ENCODE results near the gene PPM1H.

The PPM1H gene

DNA sequence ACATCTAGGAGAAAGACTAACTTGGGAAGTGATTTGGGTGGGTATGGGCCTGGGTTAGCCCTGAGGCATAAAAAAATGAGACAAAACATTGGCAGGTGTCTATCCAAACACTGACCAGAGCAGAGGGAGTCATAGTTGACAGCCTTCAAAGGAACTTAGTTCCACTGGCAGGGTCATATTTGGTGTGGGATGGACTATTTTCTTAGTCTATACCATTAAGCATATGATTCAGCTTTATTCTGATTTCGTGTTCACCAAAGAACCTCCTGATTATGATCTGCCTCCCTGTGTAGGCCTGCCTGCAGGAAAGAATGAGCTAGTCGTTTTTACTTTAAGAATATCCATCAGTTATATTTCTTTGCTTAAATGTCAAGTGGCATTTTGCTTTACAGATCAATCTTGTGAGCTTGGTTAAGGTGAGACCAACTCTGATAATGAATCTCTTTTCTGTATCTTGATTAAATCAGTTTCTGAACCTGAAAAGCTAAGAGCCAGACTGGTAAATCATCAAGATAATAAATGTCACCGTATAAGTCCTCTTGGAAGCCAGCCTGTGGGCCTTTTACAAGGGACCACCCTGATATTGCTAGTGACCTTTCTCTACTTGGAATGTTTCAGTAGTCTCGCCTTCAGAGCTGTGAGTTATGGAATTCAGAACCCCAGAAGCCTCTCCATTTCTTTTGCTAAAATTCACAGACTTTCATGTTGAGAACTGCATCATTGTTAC, 285.4 kb downstream of the PPM1H start:
- H3K27ac ChIP-seq = no peak overlapping the region
- H3K4me3 ChIP-seq (ENCODE audit: low read depth in 1 of 2, low read length in 1 of 2) = no peak overlapping the region
- no peaks in the 10 kb centered on the region for H3K9me3 ChIP-seq
- TF ChIP-seq, protein P1, sequence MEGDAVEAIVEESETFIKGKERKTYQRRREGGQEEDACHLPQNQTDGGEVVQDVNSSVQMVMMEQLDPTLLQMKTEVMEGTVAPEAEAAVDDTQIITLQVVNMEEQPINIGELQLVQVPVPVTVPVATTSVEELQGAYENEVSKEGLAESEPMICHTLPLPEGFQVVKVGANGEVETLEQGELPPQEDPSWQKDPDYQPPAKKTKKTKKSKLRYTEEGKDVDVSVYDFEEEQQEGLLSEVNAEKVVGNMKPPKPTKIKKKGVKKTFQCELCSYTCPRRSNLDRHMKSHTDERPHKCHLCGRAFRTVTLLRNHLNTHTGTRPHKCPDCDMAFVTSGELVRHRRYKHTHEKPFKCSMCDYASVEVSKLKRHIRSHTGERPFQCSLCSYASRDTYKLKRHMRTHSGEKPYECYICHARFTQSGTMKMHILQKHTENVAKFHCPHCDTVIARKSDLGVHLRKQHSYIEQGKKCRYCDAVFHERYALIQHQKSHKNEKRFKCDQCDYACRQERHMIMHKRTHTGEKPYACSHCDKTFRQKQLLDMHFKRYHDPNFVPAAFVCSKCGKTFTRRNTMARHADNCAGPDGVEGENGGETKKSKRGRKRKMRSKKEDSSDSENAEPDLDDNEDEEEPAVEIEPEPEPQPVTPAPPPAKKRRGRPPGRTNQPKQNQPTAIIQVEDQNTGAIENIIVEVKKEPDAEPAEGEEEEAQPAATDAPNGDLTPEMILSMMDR (IDR thresholded peaks at IDR 0.05) = no peak
- peaks cover 0 to 1% of the 10 kb centered on the region in 2 experiments for H3K4me1 ChIP-seq (ENCODE audit: control insufficient read depth in 1 of 2, insufficient read depth in 1 of 2, low read depth in 1 of 2, low read length in 1 of 2)
- peaks cover 23% of the 10 kb centered on the region for H3K36me3 ChIP-seq
- no peaks in the 10 kb centered on the region for H3K27me3 ChIP-seq

DNA sequence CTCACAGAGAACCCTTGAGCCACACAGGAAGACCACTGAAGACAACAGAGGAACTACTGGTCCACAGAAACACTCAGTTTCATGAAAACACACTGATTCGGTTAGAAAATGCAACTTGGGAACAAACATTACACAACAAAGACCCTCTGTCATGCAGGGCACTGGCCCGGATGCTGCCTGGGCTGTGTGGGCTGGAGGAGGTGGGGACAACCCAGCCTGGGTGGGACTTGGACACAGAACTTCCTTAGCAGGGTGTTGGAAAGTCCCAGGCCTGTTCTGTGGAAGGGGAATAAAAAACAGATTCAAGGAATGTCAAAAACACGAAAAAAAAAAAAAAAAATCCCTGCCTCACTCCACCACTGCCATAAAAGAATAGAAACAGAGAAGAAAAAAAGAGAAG, 287.4 kb downstream of the PPM1H start:
- H3K27ac ChIP-seq = no peak overlapping the region
- H3K4me3 ChIP-seq (ENCODE audit: low read depth in 1 of 2, low read length in 1 of 2) = no peak overlapping the region
- TF ChIP-seq, protein P1 (IDR thresholded peaks at IDR 0.05) = no peak
- H3K27me3 ChIP-seq = no peaks in the 10 kb centered on the region
- peaks cover 23% of the 10 kb centered on the region for H3K36me3 ChIP-seq
- H3K9me3 ChIP-seq = no peaks in the 10 kb centered on the region
- H3K4me1 ChIP-seq (ENCODE audit: control insufficient read depth in 1 of 2, insufficient read depth in 1 of 2, low read depth in 1 of 2, low read length in 1 of 2) = no peaks in the 10 kb centered on the region

DNA sequence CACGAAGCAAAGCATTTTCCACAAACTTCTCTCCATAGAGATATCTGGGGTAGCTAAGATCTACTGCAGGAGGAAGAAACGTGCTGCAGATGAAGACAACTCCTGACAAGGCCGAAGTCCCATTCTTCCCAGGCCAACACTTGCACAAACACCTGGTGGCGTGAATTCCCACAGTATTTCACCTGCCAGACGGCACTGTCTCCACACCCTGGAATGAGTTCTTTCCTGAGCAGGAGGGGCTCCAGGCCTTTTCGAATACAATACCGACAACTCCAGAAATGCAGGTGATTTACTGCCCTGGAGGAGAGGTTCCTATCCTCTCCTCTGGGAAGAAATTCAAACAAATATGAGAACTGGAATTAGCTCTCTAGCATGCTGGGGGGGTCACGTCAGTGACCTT, 288.4 kb downstream of the PPM1H start:
- TF ChIP-seq, protein P1 (IDR thresholded peaks at IDR 0.05) = no peak
- no peaks in the 10 kb centered on the region for H3K4me1 ChIP-seq (ENCODE audit: control insufficient read depth in 1 of 2, insufficient read depth in 1 of 2, low read depth in 1 of 2, low read length in 1 of 2)
- H3K9me3 ChIP-seq = no peaks in the 10 kb centered on the region
- peaks cover 23% of the 10 kb centered on the region for H3K36me3 ChIP-seq
- H3K27ac ChIP-seq = no peak overlapping the region
- H3K4me3 ChIP-seq (ENCODE audit: low read depth in 1 of 2, low read length in 1 of 2) = no peak overlapping the region
- no peaks in the 10 kb centered on the region for H3K27me3 ChIP-seq

DNA sequence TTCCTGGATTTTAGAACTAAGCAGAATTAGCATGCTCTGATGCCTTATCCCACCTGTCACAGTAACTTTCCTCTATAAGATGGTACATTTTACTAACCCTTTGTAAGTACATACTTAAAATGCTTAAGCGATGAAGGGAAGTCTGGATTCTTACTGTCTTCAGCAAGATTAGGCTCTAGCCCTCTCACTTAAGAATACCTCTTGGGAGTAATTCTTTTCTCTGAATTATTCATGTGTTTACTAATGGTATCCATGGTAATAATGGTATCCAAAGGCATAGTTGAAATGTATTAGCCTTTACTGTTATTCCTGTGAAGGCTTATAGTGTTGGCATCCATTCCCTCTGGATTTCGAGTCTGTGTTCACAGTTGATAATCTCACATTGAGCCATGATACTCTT, 291.5 kb downstream of the PPM1H start:
- no peaks in the 10 kb centered on the region for H3K9me3 ChIP-seq
- H3K27ac ChIP-seq = no peak overlapping the region
- H3K36me3 ChIP-seq = peaks cover 22% of the 10 kb centered on the region
- TF ChIP-seq, protein P1 (IDR thresholded peaks at IDR 0.05) = no peak
- H3K27me3 ChIP-seq = no peaks in the 10 kb centered on the region
- no peak overlapping the region for H3K4me3 ChIP-seq (ENCODE audit: low read depth in 1 of 2, low read length in 1 of 2)
- H3K4me1 ChIP-seq (ENCODE audit: control insufficient read depth in 1 of 2, insufficient read depth in 1 of 2, low read depth in 1 of 2, low read length in 1 of 2) = no peaks in the 10 kb centered on the region

DNA sequence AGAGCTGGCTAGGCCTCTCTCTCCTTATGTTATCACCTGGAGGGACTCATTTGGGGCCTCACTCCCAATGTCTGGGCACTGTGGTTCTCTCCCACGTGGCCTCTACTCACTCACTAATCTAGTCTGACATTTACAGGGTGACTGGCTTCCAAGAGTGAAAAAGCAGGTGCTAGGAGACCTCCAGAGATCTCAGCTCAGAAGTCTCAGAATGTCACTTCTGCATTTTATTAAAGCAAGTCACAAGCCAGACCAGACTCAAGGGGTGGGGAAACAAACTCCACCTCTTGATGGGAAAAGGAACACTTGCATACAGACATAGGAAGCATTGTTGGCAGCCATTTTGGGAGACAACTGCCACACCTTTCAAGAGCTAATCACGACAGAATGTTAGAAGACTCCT, 292.5 kb downstream of the PPM1H start:
- Histone ChIP-seq H3K27ac (no peak overlapping the region), H3K36me3 (peaks cover 14% of the 10 kb centered on the region), H3K9me3 (no peaks in the 10 kb centered on the region), H3K4me3 (ENCODE audit: low read depth in 1 of 2, low read length in 1 of 2) (no peak overlapping the region), H3K27me3 (no peaks in the 10 kb centered on the region), H3K4me1 (ENCODE audit: control insufficient read depth in 1 of 2, insufficient read depth in 1 of 2, low read depth in 1 of 2, low read length in 1 of 2) (no peaks in the 10 kb centered on the region)
- TF ChIP-seq, protein P1 (IDR thresholded peaks at IDR 0.05) = no peak
